HG03060 (cell line): ENCODE measurements around the gene TMA16.
"Not testable (repeated sequence)": the region's sequence is repeated elsewhere in the genome, so short reads cannot be mapped to it uniquely, and the experiment has no call there.

Experiments
- ATAC-seq: cut with Tn5 transposase; IDR thresholded peaks from one replicate; pipeline ENCODE4 v1.9.1; 2021; ENCODE audit warnings: low read depth, moderate number of reproducible peaks; ENCODE audit not compliant: unreplicated experiment

TMA16 gene

DNA sequence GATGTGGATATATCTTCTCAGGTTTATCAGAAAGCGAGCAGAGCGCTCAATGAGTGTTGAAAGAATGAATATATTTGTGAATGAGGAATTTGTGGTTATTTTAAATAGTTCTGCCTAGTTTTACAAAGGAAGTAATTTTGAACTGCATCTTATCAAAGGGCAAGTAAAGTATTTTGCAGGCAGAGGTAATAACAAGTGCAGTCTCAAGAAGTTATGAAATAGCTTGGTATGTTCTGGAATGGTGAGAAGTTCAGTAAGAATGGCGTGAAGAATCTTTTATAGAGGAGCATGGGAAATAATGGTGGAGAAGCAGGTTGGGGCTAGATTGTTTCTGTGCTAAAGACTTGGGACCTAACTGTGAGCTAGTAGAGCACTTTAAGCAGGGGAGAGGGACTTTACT is 10.9 kb downstream of the TMA16 start:
- no peak for ATAC-seq

DNA sequence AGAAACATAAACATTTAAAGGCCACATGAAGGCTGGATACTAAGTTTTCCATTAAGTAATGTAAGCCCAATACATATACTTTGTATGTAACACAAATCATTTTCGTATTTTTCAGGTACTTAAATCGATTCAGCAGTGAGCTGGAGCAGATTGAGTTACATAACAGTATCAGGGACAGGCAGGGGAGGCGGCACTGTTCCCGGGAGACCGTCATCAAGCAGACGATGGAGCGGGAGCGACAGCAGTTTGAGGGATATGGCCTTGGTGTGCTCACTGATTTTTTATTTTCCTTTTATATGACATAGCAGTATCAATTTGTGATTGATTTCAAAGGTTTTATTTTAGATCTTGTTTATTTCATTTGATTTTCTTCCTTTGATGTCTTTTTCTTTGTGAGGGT is 20.7 kb downstream of the TMA16 start:
- no peak for ATAC-seq

GRCh38 chr4:163523791-163524365 is 29.4 kb downstream of the TMA16 start:
- no peak for ATAC-seq

- no peak for ATAC-seq
These were observed 31.5 kb downstream of the TMA16 start for GRCh38 chr4:163525982-163526381.

DNA sequence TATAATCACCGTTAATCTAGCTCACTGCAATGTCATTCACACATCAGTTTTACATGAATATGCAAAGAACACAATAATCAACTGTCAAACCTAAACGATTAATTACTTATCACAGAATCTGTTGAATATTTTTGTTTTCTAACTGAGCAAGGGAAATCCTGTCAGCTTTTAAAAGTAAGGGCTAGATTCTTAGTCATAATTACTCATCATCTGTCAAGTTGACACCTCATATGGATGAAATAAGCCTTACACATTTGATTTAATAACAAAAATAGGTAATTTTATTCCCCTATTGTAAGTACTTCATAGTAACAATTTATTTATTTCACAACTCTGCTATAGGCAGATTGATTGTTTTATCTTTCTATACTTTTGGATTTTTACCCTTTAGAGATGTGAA is 32.7 kb downstream of the TMA16 start:
- ATAC-seq, result no peak

GRCh38 chr4:163528653-163529052 is 34.2 kb downstream of the TMA16 start:
- no peak for ATAC-seq

DNA sequence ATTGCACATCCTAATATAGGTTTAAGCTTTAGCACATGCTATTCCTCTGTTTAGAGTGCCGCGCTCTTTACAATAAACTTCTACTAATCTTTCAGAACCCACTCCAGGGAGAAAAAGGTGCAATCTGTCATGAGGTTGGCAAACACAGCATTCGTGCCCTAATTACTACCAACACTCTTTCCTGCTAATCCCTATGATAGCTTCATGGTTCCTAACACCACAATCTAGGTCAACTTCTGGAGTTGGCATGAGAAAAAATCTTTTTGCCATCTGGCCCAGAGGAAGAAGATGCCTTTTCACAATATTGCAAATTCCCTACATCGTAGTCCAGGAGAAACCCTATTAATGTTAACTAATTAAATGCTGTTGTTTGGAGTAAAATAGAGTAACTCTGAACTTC is 39.6 kb downstream of the TMA16 start:
- no peak for ATAC-seq

GRCh38 chr4:163535657-163536056 is 41.2 kb downstream of the TMA16 start:
- ATAC-seq, result no peak

DNA sequence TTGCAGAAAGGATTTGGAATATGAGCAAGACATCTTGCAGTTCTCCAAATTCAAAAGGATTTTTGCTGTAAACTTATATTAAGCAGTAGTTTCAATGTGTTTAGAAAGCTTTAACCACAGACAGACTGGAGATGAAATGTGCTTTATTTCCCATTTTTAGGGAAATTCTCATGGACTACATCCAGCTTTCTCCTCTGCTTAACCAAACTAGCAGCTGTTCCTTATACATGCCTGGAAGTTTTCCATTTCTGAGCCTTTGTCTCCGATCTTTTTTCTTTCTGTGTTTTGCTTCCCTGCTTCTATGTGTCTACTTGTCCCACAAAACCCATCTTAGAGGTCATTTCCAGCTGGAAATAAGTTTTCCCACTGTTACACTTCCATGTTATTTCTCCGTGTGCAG is 41.6 kb downstream of the TMA16 start:
- no peak for ATAC-seq

GRCh38 chr4:163537114-163537513 is 42.6 kb downstream of the TMA16 start:
- no peak for ATAC-seq

DNA sequence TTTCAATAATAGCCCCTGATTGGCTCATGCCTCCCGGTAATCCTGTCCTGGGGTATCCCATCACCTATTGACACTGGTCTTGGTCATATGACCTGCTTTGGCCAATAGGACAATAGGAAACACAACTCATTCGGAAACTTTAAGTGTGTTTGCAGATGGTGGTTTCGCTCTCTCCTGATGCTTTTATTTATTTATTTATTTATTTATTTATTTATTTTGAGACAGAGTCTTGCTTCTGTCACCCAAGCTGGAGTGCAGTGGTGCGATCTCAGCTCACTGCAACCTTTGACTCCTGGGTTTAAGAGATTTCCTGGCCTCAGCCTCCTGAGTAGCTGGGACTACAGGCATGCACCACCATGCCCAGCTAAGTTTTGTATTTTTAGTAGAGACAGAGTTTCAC is 44.3 kb downstream of the TMA16 start:
- not testable (repeated sequence) for ATAC-seq

DNA sequence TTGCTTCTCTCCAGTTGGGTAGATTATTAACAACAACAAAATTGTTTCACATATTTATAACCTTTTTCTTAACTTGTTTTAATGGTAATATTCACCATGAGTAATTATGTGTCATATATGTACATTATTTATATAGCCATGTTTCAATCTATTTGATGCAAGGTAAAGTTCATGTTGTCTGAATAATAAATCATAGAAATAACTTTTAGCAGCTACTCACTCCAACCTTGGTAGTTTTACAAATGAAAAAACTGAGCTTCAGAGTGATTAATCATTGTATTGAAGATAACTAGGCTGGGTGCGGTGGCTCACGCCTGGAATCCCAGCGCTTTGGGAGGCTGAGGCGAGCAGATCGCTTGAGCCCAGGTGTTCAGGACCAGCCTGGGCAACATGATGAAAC is 46.0 kb downstream of the TMA16 start:
- no peak for ATAC-seq

- no peak for ATAC-seq
These were observed 46.5 kb downstream of the TMA16 start for GRCh38 chr4:163540977-163541376.

DNA sequence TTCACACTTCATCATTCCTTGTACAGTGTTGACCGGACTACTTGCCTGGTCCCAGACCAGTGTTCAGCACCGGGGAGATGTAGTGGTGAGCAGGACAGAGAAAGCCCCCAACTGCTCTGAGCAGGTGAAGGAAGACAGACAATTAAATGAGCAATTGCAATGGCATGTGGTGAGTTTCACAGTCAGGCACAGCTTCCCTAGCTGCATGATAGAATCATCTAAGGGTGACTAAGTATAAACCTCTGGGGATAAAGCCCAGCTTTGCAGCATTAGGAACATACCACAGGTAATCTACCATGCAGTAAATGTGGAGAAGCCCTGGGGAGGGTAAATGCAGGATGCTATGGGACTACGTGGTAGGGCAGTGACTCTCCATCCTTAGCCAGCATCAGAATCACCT is 47.8 kb downstream of the TMA16 start:
- no peak for ATAC-seq

DNA sequence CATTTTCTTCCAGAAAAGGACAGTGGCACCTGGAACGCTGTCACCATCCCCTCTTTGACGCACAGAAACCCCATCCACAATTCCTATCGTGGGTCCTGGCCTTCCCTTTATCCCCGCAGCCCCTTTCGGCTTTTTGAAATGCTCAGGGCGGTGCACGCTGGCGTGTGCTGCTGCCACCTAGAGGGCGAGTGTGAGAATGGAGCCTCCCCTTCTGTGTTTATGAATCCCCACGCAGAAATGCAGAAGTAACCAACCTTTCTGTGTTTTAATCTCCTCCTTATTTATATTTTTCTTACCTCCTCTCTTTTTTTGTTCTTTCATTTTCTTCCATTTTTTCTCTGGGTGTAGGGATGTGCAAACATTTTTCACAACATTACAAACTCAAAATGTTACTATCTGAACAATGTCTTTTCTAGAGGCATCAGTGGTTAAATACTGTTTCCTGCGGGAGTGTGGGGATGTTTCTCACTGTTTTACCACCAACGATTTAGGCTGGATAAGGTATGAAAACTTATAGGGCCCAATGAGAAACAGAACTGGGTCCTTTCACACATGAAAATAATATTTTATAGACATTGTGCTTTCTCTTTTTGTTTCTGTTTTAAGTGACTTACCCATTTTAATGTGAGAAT is 50.0 kb downstream of the TMA16 start:
- ATAC-seq, result peak; percentile 56

DNA sequence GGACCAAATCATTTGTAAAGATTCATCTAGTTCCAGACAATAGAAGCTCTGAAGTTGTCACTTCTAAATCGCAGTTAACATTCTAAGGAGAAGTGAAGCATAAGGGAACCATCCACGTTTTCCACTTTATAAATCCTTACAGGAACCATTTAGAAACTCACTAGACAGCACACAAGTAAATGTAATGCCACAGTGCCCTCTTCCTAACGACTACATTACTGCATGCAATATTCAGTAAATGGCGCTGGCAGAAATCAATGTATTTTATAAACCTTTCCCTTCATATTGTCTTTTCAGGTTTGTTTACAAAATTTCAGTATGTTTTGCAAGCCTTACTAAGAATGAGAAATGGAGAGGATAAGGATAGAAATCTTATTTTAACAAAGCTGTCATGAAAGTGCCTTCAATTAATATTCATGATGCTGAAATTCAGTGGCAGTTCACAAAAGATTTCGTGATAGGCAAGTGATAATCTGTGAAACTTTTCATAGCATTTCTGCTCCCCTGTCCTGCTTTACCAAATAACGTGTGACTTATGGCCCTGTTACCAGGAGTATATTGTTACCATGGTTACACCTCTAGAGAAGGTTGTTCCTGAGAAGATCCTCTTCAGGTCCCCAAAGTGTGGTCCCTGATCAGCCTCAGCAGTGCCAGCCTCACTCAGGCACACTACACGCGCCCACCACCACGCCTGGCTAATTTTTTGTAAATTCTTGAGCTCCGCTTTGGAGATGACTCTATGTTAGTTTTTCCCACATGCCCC is 54.2 kb downstream of the TMA16 start:
- peak; percentile 25 for ATAC-seq

GRCh38 chr4:163550869-163551267 is 56.4 kb downstream of the TMA16 start:
- no peak for ATAC-seq

DNA sequence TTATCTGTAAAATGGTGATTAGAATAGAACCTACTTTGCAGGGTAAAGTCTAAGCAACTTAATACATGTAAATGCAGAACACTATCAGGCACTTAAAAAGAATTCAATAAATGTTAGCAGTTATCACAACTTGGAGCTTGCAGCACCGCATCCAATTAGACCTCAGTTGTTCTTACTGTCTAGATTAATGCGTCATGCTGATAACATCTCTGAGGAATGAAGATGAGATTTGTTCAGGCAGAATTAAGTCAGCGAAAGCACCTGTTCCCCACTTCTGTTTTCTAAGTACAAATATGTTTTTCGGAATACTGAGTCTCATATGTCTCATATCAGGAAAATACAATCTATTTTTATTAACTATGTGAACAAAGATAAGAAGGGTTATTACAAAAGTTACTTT is 58.7 kb downstream of the TMA16 start:
- ATAC-seq, result no peak

- ATAC-seq, result no peak
These were observed 60.5 kb downstream of the TMA16 start for GRCh38 chr4:163554870-163555465.

DNA sequence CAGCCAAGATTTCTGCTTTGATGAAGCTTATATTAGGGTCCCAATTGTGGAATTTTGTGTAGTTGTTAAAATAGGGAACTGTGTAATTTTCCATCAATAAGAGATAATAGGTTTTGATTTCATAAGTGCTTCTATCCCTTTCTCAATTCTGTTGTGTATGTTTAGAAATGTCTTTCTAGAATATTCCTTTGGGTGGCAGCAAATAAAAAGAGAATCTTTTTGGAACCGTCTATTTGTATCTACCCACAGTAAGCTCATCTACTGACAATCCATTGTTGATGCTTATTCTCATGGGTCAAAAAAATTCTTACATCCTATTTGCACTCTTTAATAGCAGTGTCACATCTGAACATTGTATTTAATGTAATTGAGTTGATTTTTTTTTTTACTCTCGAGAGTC is 61.7 kb downstream of the TMA16 start:
- ATAC-seq, result peak; percentile 33

GRCh38 chr4:163556650-163557391 is 62.3 kb downstream of the TMA16 start:
- ATAC-seq, result no peak
